ENCODE results near the gene TRNAU1AP. TPM values are rescaled to one million over a fixed set of nuclear protein-coding genes. Genes with fewer than 3 reads are reported as not detected.
"Not testable (repeated sequence)": the region's sequence is repeated elsewhere in the genome, so short reads cannot be mapped to it uniquely, and the experiment has no call there.

TRNAU1AP gene
- total RNA-seq, 1 donor from 2014 or later = 13.0 TPM

DNA sequence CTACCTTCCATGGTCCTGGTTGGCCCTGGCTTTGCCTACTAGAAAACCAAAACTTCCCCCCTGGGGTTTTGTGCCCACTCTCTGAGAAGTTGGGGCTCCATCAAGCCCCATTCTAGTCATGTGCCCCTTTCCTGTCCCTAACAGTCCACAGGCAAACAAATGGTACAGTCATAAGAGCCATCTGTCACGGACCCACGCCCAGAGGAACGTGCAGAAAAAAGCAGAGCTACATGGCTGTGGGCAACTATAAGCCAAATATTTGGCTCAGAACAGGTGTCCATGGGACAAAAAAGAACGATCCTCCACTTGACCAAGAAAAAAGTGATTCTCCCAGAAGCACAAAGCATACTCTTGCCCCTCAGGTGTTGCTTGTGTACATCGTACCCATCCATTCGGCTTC is 14.6 kb upstream of the TRNAU1AP start:
- Histone ChIP-seq H3K27ac (replicated peaks) (no peak overlapping the region), H3K4me1 (no peaks in the 10 kb centered on the region), H3K36me3 (peaks cover 23% of the 10 kb centered on the region), H3K27me3 (ENCODE audit: low read depth) (no peaks in the 10 kb centered on the region), H3K4me3 (no peak overlapping the region), H3K9me3 (replicated peaks) (no peaks in the 10 kb centered on the region)
- TF ChIP-seq, protein P1, sequence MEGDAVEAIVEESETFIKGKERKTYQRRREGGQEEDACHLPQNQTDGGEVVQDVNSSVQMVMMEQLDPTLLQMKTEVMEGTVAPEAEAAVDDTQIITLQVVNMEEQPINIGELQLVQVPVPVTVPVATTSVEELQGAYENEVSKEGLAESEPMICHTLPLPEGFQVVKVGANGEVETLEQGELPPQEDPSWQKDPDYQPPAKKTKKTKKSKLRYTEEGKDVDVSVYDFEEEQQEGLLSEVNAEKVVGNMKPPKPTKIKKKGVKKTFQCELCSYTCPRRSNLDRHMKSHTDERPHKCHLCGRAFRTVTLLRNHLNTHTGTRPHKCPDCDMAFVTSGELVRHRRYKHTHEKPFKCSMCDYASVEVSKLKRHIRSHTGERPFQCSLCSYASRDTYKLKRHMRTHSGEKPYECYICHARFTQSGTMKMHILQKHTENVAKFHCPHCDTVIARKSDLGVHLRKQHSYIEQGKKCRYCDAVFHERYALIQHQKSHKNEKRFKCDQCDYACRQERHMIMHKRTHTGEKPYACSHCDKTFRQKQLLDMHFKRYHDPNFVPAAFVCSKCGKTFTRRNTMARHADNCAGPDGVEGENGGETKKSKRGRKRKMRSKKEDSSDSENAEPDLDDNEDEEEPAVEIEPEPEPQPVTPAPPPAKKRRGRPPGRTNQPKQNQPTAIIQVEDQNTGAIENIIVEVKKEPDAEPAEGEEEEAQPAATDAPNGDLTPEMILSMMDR (IDR thresholded peaks at IDR 0.05; ENCODE audit: borderline replicate concordance) = no peak
- intact Hi-C loops (cut with micrococcal nuclease) = no loop called here
- no peak for DNase-seq

DNA sequence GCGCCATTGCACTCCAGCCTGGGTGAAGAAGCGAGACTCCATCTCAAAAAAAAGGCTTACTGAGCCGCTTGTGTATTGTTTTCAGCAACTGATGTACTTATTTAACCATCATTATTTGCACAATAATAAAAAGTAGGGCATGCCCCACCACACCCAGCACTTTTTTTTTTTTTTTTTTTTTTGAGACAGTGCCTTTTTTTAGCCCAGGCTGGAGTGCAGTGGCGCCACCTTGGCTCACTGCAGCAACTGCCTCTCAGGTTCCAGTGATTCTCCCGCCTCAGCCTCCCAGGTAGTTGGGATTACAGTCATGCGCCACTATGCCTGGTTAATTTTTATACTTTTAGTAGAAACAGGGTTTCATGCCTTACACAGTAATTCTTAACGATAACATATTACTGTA is 12.2 kb upstream of the TRNAU1AP start:
- Histone ChIP-seq H3K27ac (replicated peaks) (no peak overlapping the region), H3K9me3 (replicated peaks) (no peaks in the 10 kb centered on the region), H3K4me1 (no peaks in the 10 kb centered on the region), H3K4me3 (no peak overlapping the region), H3K27me3 (ENCODE audit: low read depth) (no peaks in the 10 kb centered on the region), H3K36me3 (peaks cover 12% of the 10 kb centered on the region)
- TF ChIP-seq, protein P1 (IDR thresholded peaks at IDR 0.05; ENCODE audit: borderline replicate concordance) = no peak
- intact Hi-C loops (cut with micrococcal nuclease) = no loop called here
- DNase-seq = no peak

DNA sequence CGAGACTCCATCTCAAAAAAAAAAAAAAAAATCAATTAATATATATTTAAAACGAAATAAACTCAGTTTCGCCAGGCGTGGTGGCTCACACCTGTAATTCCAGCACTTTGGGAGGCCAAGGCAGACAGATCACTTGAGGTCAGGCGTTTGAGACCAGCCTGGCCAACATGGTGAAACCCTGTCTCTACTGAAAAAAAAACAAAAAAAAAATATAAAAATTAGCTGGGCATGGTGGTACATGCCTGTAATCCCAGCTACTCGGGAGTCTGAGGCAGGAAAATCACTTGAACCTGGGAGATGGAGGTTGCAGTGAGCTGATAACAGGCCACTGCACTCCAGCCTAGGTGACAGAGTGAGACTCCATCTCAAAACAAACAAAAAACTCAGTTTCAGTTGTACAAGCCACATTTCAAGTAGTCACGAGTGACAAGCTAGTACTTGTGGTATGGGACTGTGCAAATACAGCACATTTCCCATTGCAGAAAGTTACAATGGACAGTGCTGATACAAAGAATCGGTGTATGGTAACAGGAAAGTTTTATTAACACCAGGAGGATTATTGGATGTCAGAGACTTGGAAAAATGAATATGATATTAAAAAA is 11.4 kb upstream of the TRNAU1AP start:
- H3K4me3 ChIP-seq, H3K36me3 ChIP-seq: not testable (repeated sequence)

DNA sequence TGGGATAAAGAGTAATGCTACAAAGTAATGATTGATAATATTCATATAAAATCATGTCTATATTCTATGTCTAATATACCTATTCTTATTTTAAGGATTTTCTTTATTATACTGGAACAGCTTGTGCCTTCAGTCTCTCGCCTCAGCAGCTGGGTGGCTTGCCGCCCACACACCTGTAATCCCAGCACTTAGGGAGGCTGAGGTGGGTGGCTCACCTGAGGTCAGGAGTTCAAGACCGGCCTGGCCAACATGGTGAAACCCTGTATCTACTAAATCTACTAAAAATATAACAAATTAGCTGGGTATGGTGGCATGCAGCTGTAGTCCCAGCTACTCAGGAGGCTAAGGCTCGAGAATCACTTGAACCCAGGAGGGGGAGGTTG is 7.6 kb upstream of the TRNAU1AP start:
- intact Hi-C loops (cut with micrococcal nuclease) = no loop called here
- no peak for DNase-seq
- TF ChIP-seq, protein P1 (IDR thresholded peaks at IDR 0.05; ENCODE audit: borderline replicate concordance) = no peak
- Histone ChIP-seq H3K4me1 (no peaks in the 10 kb centered on the region), H3K27me3 (ENCODE audit: low read depth) (no peaks in the 10 kb centered on the region), H3K9me3 (replicated peaks) (no peaks in the 10 kb centered on the region), H3K4me3 (no peak overlapping the region), H3K27ac (replicated peaks) (no peak overlapping the region), H3K36me3 (no peaks in the 10 kb centered on the region)

More for the DNA sequence above, 11.4 kb upstream of the TRNAU1AP start:
- H3K9me3 ChIP-seq (replicated peaks); H3K27ac ChIP-seq (replicated peaks); intact Hi-C loops (cut with micrococcal nuclease); H3K4me1 ChIP-seq; DNase-seq; H3K27me3 ChIP-seq (ENCODE audit: low read depth): not testable (repeated sequence)

DNA sequence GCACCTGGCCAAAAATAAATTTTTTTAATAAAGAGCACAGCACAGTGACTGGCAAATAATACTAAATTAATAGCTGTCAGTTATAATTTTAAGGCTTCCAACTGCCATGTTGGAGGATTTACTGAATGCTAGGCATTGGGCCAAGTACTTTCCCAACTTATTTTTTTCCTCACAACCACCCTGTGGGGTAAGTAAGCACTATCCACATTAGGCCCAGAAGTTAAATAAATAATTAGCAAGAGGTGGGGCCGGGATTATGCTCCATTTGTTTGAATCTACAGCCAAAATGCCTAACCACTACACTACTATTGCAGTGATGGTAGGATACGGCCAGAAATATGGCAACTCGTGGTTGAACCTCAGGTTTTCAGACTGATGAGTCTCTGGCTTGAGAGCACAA is 4.6 kb upstream of the TRNAU1AP start:
- H3K27me3 ChIP-seq (ENCODE audit: low read depth) = no peaks in the 10 kb centered on the region
- no peak for DNase-seq
- intact Hi-C loops (cut with micrococcal nuclease) = no loop called here
- no peak overlapping the region for H3K27ac ChIP-seq (replicated peaks)
- TF ChIP-seq, protein P1 (IDR thresholded peaks at IDR 0.05; ENCODE audit: borderline replicate concordance) = no peak
- H3K9me3 ChIP-seq (replicated peaks) = no peaks in the 10 kb centered on the region
- no peak overlapping the region for H3K4me3 ChIP-seq
- peaks cover 12% of the 10 kb centered on the region for H3K4me1 ChIP-seq
- H3K36me3 ChIP-seq = no peaks in the 10 kb centered on the region

DNA sequence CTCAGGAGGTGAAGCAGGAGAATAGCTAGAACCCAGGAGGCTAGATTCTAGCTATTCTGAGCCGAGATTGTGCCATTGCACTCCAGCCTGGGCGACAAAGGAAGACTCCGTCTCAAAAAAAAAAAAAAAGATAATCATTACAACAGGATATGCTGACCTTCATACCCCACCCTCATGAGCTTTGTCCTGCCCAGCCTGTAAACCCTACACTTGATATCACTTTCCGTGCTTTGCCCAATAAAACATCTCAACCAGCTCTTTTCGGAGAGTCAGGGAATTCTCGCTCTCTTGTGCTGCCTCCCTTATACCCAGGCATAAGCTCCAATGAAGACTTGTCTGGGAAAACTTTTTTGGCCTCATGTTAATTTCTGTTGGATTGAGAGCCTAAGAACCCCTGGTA is 1.5 kb upstream of the TRNAU1AP start:
- TF ChIP-seq, protein P1 (IDR thresholded peaks at IDR 0.05; ENCODE audit: borderline replicate concordance) = no peak
- peaks cover 27% of the 10 kb centered on the region for H3K4me1 ChIP-seq
- H3K36me3 ChIP-seq = peaks cover 16% of the 10 kb centered on the region
- H3K4me3 ChIP-seq = no peak overlapping the region
- no peaks in the 10 kb centered on the region for H3K9me3 ChIP-seq (replicated peaks)
- intact Hi-C loops (cut with micrococcal nuclease) = no loop called here
- no peak for DNase-seq
- no peak overlapping the region for H3K27ac ChIP-seq (replicated peaks)
- H3K27me3 ChIP-seq (ENCODE audit: low read depth) = no peaks in the 10 kb centered on the region

All from left ventricle myocardium inferior (tissue), 1 donor.